ENCODE data around the gene INTS11.

The INTS11 gene

GRCh38 chr1:1307923-1308755 is 16.3 kb downstream of the INTS11 start, which contains the start of the genes ACAP3 and PUSL1:
Gene ACAP3 (minus strand): TSS chr1:1307930. CDS start chr1:1307815, 115 bp downstream.
Gene PUSL1 (plus strand): TSS chr1:1308597. CDS start chr1:1308644, 47 bp downstream.
- no peaks in the 10 kb centered on the region for H3K9me3 ChIP-seq
- H3K27me3 ChIP-seq, result no peaks in the 10 kb centered on the region
- peak in 1 of 2 experiments; percentile 7 for TF ChIP-seq CTCF (IDR thresholded peaks at IDR 0.05)
- H3K36me3 ChIP-seq, result peaks cover 19 to 27% (median 26%) of the 10 kb centered on the region in 3 donors
- H3K27ac ChIP-seq, result peak within 1 kb of the TSS; percentile 92 to 97
- intact Hi-C loops (cut with DNase I; ENCODE audit: low total_unique reads), result no loop called here
- H3K4me3 ChIP-seq, result peak within 1 kb of the TSS; percentile 80 to 94
- DNase-seq, result peak; percentile 91 to 95
- peaks cover 0 to 58% (median 49%) of the 10 kb centered on the region in 4 donors for H3K4me1 ChIP-seq

DNA sequence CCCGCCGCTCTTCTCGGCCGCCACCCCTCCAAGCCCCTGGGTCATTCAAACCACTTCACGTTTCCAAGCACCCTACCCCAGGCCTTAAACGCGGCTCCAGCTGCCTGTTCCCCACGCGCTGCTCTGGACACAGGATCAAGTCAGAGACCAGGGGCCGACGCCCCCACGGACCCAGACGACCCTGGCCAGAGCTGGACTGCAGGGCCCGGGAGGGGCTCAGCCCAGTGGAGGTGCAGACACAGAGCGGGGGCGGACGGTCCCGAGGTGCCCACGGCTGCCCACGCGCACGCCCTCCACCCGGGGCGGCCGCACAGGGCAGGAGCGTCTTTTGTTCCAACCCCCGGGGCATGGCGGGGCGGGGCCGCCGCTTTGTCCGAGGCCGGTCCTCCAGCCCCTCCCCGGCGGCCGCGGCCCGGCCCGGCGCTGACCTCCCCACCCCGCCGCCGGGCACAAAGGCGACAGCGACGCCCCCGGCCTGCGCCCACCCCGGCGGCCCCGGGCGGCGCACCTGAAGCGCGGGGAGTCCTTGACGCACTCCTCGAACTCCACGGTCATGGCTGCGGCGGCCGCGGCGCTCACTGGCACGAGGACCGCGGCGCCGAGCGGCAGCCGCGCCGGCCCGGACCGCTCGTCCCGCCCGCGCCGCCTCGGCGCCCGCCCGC is 17.1 kb downstream of the INTS11 start:
- Histone ChIP-seq H3K36me3 (peaks cover 12 to 20% (median 19%) of the 10 kb centered on the region in 3 donors), H3K4me3 (peak overlapping the region; percentile 80 to 94), H3K4me1 (peaks cover 0 to 58% (median 49%) of the 10 kb centered on the region in 4 donors), H3K9me3 (no peaks in the 10 kb centered on the region), H3K27me3 (no peaks in the 10 kb centered on the region), H3K27ac (peak overlapping the region; percentile 92 to 97)
- DNase-seq, result peak in 1 of 2 donors; percentile 37
- intact Hi-C loops (cut with DNase I; ENCODE audit: low total_unique reads), result no loop called here
- no peak for TF ChIP-seq CTCF (IDR thresholded peaks at IDR 0.05)

DNA sequence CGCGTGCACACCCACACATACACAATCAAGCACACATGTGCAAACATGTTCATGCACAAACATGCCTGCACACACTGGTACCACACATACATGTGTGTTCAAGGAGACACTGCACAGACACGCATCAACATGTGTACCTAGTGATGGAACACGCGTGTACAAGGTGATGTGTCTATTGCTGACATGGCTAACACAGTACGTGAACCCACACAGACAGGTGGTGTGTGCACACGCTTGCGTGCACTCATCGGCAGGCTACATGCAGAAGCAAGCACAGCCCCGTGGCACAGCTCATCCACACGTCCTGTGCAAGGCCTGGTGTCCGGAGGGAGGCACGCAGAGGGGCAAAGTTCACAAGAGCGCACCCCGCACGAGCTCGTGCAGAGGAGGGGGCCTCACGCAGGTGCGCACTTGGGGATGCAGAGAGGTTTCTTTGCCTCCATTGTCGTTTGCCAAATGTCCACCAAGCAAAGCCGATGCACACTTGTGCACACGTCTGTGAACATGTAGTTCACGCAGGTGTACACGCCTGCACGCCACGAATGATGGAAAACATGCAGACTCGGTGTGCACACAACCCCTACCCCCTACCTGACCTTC is 17.7 kb downstream of the INTS11 start:
- Histone ChIP-seq H3K4me3 (peak overlapping the region; percentile 80 to 94), H3K9me3 (no peaks in the 10 kb centered on the region), H3K27me3 (no peaks in the 10 kb centered on the region), H3K27ac (peak overlapping the region; percentile 92 to 97), H3K36me3 (peaks cover 11 to 14% (median 12%) of the 10 kb centered on the region in 3 donors), H3K4me1 (peaks cover 0 to 58% (median 49%) of the 10 kb centered on the region in 4 donors)
- no peak for TF ChIP-seq CTCF (IDR thresholded peaks at IDR 0.05)
- intact Hi-C loops (cut with DNase I; ENCODE audit: low total_unique reads), result no loop called here
- DNase-seq, result no peak

DNA sequence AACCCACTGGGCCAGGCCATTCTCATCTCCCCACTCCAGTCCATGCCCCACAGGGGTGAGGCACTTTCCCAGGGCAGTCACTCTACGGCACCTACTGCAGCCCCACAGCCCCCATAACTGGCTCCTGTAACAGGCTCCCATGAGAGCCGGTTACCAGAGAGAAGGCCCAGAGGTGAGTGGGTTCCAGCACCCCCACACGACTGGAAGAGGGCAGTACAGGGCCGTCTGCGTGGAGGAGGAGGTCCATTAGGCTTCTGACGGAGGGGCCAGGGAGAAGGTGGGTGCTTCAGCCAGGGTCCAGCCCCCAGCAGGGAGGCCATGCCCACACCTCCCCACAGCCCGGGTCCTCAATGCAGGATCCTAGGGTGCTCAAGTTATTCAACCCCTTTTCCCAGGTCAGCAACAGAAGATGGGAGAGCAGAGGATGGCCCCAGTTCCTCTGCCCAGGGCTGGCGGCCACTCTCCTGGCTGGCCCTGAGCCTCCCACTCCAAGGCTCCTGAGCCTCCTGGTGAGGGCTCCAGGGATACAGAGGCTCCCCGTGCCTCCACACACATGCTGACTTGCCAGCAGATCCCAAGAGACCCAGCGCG is 18.3 kb downstream of the INTS11 start:
- Histone ChIP-seq H3K27me3 (no peaks in the 10 kb centered on the region), H3K4me1 (peaks cover 0 to 58% (median 49%) of the 10 kb centered on the region in 4 donors), H3K9me3 (no peaks in the 10 kb centered on the region), H3K36me3 (peaks cover 6 to 8% (median 6%) of the 10 kb centered on the region in 3 donors), H3K27ac (peak overlapping the region in 1 of 2 donors; percentile 46), H3K4me3 (peak overlapping the region; percentile 80 to 94)
- intact Hi-C loops (cut with DNase I; ENCODE audit: low total_unique reads), result no loop called here
- no peak for TF ChIP-seq CTCF (IDR thresholded peaks at IDR 0.05)
- no peak for DNase-seq
